Measurements from ENCODE around the gene LDLRAD4.
"Not testable (repeated sequence)": the region's sequence is repeated elsewhere in the genome, so short reads cannot be mapped to it uniquely, and the experiment has no call there.

Gene LDLRAD4

DNA sequence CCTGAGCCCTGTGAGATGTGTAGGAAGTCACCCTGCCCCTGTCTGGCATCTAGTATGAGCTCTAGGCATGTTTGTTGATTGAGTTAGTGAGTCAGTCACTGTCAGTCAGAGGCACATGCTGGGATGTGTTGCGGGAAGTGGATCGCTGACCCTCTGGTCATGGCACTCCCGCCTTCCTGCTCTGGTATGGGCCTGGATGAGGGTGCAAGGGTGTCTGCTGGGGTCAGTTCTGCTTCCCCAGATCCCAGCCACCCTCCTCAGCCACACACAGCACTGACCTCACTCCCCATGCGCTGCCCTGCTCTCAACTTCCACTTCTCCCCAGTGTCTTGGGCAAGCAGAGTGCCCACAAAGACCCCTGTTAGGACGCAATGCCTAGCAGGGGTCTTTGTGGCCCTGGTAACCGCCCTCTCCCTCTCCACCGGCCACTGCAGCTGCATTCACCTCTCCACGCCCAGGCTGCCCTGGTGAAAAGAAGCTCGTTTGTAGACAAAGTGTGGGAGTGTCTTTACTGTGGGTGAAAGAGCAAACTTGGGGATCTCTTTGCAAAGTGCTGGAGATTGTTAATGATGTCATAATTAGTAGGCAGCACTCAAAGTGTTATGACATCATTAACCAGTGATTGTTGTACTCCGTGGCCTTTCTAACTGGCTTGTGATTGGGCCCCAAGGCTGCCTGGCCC lies 252.1 kb downstream of the LDLRAD4 start:
- TF ChIP-seq Cebpa-rat (IDR thresholded peaks at IDR 0.05), result no peak
- H3K9ac ChIP-seq, result peak overlapping the region; percentile 28; the same call in 1 of the 2 replicates
- peaks cover 71% of the 10 kb centered on the region for H3K4me1 ChIP-seq
- peaks cover 37% of the 10 kb centered on the region; the same call in 1 of the 2 replicates for H4K20me1 ChIP-seq
- H3K36me3 ChIP-seq, result peaks cover 60% of the 10 kb centered on the region
- H3K4me3 ChIP-seq, result no peak overlapping the region
- H3K27me3 ChIP-seq, result no peaks in the 10 kb centered on the region
- peak overlapping the region; percentile 72 for H3K27ac ChIP-seq
- H3K4me2 ChIP-seq, result peak overlapping the region; percentile 33; the same call in 1 of the 2 replicates
- peaks cover 14% of the 10 kb centered on the region; the same call in 1 of the 2 replicates for H3K9me3 ChIP-seq

GRCh38 chr18:13471198-13471845 lies 252.8 kb downstream of the LDLRAD4 start:
- H3K27me3 ChIP-seq, result no peaks in the 10 kb centered on the region
- H3K9me3 ChIP-seq, result peaks cover 18% of the 10 kb centered on the region; the same call in 1 of the 2 replicates
- H3K4me1 ChIP-seq, result peaks cover 67% of the 10 kb centered on the region
- peak overlapping the region; percentile 72 for H3K27ac ChIP-seq
- H4K20me1 ChIP-seq, result peaks cover 37% of the 10 kb centered on the region; the same call in 1 of the 2 replicates
- no peak for TF ChIP-seq Cebpa-rat (IDR thresholded peaks at IDR 0.05)
- H3K4me2 ChIP-seq, result peak overlapping the region; percentile 33; the same call in 1 of the 2 replicates
- peak overlapping the region; percentile 28; the same call in 1 of the 2 replicates for H3K9ac ChIP-seq
- H3K4me3 ChIP-seq, result no peak overlapping the region
- H3K36me3 ChIP-seq, result peaks cover 67% of the 10 kb centered on the region

DNA sequence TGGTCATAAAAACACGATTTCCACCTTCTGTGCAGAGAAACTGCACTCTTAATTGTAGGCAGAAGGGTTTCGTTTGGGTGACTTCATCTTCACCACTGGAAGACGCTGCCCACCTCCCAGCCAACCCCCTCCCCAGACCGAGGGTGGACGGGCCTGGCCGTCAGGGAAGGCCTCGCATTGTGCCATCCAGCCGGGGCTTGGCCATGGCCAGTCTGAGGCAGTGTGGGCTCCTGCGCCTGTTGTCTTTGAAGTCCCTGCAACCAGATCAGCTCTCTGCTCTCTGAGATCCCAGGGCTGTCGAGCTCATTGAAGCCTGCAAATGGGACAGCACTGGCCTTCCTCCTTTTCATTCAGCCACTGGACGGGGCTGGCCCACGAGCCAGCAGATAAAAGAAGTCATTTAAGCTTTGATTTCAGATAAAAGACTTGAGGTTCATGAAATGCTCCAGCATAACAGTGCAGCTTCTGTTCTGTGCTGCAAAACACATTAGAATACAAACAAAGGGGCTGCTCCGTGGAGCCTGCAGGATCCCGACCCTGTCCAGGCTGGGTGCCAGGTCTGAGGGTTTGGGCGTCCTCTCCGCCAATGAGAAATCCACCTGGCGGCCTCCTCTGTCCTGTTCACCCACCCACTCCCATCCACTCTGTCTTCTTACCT lies 253.5 kb downstream of the LDLRAD4 start:
- TF ChIP-seq Cebpa-rat (IDR thresholded peaks at IDR 0.05), result no peak
- peaks cover 17% of the 10 kb centered on the region for H3K9me3 ChIP-seq
- H3K4me1 ChIP-seq, result peaks cover 59% of the 10 kb centered on the region
- peaks cover 75% of the 10 kb centered on the region for H3K36me3 ChIP-seq
- H4K20me1 ChIP-seq, result peaks cover 37% of the 10 kb centered on the region; the same call in 1 of the 2 replicates
- 0 out of 2 replicates have a peak overlapping the region, but pooled peaks have one; percentile 2 for H3K9ac ChIP-seq
- H3K27ac ChIP-seq, result peak overlapping the region; percentile 72
- no peaks in the 10 kb centered on the region for H3K27me3 ChIP-seq
- no peak overlapping the region for H3K4me2 ChIP-seq
- no peak overlapping the region for H3K4me3 ChIP-seq

GRCh38 chr18:13473751-13474150 lies 255.2 kb downstream of the LDLRAD4 start:
- Histone ChIP-seq H3K9ac (no peak overlapping the region), H3K36me3 (peaks cover 85% of the 10 kb centered on the region), H3K4me1 (peaks cover 58% of the 10 kb centered on the region), H3K4me3 (no peak overlapping the region), H3K9me3 (peaks cover 21% of the 10 kb centered on the region), H3K4me2 (peak overlapping the region; percentile 34), H3K27me3 (no peaks in the 10 kb centered on the region), H4K20me1 (peaks cover 37% of the 10 kb centered on the region; the same call in 1 of the 2 replicates), H3K27ac (peak overlapping the region; percentile 15; the same call in 1 of the 2 replicates)
- TF ChIP-seq Cebpa-rat (IDR thresholded peaks at IDR 0.05), result no peak

DNA sequence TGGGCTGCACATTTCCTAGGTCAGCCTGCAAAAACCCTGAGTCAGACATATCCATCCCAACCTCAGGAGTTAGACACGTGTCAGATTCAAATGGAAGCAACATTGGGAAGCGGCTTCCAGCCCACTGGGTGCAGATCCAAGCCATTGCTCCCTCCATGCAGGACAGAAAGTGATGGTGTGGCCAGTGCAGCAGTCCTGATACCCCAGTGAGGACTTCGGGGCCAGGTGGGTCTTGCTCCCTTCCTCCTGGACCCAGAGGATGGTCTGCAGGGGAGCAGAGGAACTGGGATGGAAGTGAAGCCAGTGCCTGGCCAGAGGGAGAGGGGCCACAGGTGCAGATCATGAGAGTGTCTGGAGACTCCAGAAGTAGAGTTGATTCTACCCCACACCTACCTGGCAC lies 255.8 kb downstream of the LDLRAD4 start:
- peaks cover 37% of the 10 kb centered on the region; the same call in 1 of the 2 replicates for H4K20me1 ChIP-seq
- H3K36me3 ChIP-seq, result peaks cover 90% of the 10 kb centered on the region
- peak overlapping the region; percentile 34 for H3K4me2 ChIP-seq
- H3K9me3 ChIP-seq, result peaks cover 25% of the 10 kb centered on the region
- H3K4me1 ChIP-seq, result peaks cover 58% of the 10 kb centered on the region
- no peak for TF ChIP-seq Cebpa-rat (IDR thresholded peaks at IDR 0.05)
- H3K27me3 ChIP-seq, result no peaks in the 10 kb centered on the region
- no peak overlapping the region for H3K9ac ChIP-seq
- H3K4me3 ChIP-seq, result no peak overlapping the region
- H3K27ac ChIP-seq, result 0 out of 2 replicates have a peak overlapping the region, but pooled peaks have one; percentile 15

DNA sequence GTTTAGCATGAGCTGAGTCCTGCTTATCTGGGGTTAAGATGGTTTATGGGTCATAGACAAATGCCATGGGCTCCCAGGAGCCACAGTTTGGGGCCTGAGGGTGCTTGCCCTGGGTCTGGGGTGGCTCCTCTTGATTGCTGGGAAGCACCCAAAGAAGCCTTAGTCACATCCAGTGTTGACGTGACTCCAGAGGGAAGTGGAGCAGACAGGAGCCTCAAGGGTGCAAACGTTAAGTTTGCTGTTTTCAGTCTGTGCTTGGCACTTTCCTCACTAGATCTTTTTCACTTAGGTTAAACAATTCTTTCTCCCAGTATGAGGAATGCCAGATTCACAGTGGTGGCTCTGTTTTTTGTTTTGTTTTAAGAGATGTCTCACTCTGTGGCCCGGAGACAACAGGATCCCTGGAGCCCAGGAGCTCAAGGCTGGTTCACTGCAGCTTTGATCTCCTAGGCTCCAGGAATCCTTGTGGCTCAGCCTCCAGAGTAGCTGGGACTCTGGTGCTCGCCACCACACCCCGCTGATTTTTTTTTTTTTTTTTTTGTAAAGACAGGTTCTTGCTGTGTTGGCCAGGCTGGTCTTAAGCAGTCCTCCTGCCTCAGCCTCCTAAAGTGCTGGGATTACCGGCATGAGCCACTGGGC lies 256.5 kb downstream of the LDLRAD4 start:
- H3K4me2 ChIP-seq, result peak overlapping the region; percentile 34
- peaks cover 37% of the 10 kb centered on the region; the same call in 1 of the 2 replicates for H4K20me1 ChIP-seq
- peaks cover 94% of the 10 kb centered on the region for H3K36me3 ChIP-seq
- no peak for TF ChIP-seq Cebpa-rat (IDR thresholded peaks at IDR 0.05)
- no peak overlapping the region for H3K9ac ChIP-seq
- H3K4me3 ChIP-seq, result no peak overlapping the region
- peaks cover 55% of the 10 kb centered on the region for H3K4me1 ChIP-seq
- 0 out of 2 replicates have a peak overlapping the region, but pooled peaks have one; percentile 15 for H3K27ac ChIP-seq
- no peaks in the 10 kb centered on the region for H3K27me3 ChIP-seq
- peaks cover 30% of the 10 kb centered on the region for H3K9me3 ChIP-seq

GRCh38 chr18:13476312-13476711 lies 257.8 kb downstream of the LDLRAD4 start:
- not testable (repeated sequence) for H3K4me3 ChIP-seq, H3K27me3 ChIP-seq, H3K9ac ChIP-seq, H3K4me2 ChIP-seq, H3K27ac ChIP-seq
- H3K9me3 ChIP-seq, result peaks cover 30% of the 10 kb centered on the region
- H3K36me3 ChIP-seq, result peaks cover 93% of the 10 kb centered on the region
- H3K4me1 ChIP-seq, result peaks cover 55% of the 10 kb centered on the region
- peaks cover 38% of the 10 kb centered on the region; the same call in 1 of the 2 replicates for H4K20me1 ChIP-seq

GRCh38 chr18:13477147-13477683 lies 258.7 kb downstream of the LDLRAD4 start:
- H4K20me1 ChIP-seq, result peaks cover 32% of the 10 kb centered on the region; the same call in 1 of the 2 replicates
- H3K36me3 ChIP-seq, result peaks cover 84% of the 10 kb centered on the region
- H3K9ac ChIP-seq, result no peak overlapping the region
- no peak overlapping the region for H3K4me3 ChIP-seq
- no peaks in the 10 kb centered on the region for H3K27me3 ChIP-seq
- H3K27ac ChIP-seq, result no peak overlapping the region
- no peak overlapping the region for H3K4me2 ChIP-seq
- H3K9me3 ChIP-seq, result peaks cover 30% of the 10 kb centered on the region
- no peak for TF ChIP-seq Cebpa-rat (IDR thresholded peaks at IDR 0.05)
- peaks cover 55% of the 10 kb centered on the region for H3K4me1 ChIP-seq

Data from BLaER1 (cell line).